ENCODE results near the gene OGDHL.

OGDHL gene

DNA sequence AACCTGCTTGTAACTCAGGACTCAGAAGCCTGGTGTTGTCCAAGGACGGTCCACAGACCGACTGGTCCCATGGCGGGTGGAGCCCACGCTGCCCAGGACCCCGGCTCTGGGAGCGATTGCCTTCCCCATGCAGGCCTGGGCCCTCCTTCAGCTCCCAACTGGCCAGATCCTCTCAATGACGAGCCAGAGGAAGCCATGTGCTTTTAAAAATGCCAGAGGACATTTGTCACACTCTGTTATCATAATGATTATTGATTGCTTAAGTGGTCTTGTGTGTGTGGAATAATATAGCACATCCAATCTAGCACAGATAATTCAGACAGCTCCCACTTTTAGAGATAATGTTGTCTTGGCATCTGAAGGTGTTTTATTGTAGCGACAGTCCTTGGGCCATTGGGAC lies 22.6 kb upstream of the OGDHL start:
- Histone ChIP-seq H2AK5ac (ENCODE audit: low read length, severe bottlenecking) (no peak overlapping the region), H3K4me3 (ENCODE audit: insufficient read depth in 1 of 2, low read depth in 1 of 2, low read length in 2 of 2) (no peak overlapping the region), H3K27me3 (ENCODE audit: control insufficient read depth in 1 of 2, insufficient read depth in 1 of 2, low read length in 2 of 2) (peaks cover 9 to 38% of the 10 kb centered on the region in 2 experiments), H2BK5ac (ENCODE audit: low read depth, low read length, poor library complexity, severe bottlenecking) (no peak overlapping the region), H3K9me3 (ENCODE audit: control insufficient read depth, low read length) (no peaks in the 10 kb centered on the region), H2BK15ac (ENCODE audit: low read depth, poor library complexity, severe bottlenecking) (no peak overlapping the region), H3K4ac (ENCODE audit: low read depth in 1 of 2, low read length in 2 of 2) (no peak overlapping the region), H3K18ac (ENCODE audit: low read depth in 1 of 2, low read length in 2 of 2) (no peak overlapping the region), H3K4me1 (ENCODE audit: control insufficient read depth, insufficient read depth, low read depth, low read length) (no peaks in the 10 kb centered on the region), H2BK120ac (ENCODE audit: low read depth, low read length) (no peak overlapping the region), H2BK12ac (ENCODE audit: low read length in 2 of 2) (no peak overlapping the region), H3K4me2 (ENCODE audit: low read length, poor library complexity, severe bottlenecking) (no peak overlapping the region), H3K27ac (ENCODE audit: low read length, poor library complexity, severe bottlenecking) (no peak overlapping the region), H3K23ac (ENCODE audit: low read length in 2 of 2) (no peak overlapping the region), H3K14ac (ENCODE audit: low read length in 2 of 2) (no peak overlapping the region), H4K91ac (ENCODE audit: low read length) (no peak overlapping the region), H3K79me1 (replicated peaks; ENCODE audit: low read length, poor library complexity, severe bottlenecking) (no peaks in the 10 kb centered on the region), H3K36me3 (ENCODE audit: control insufficient read depth in 1 of 2, insufficient read depth in 2 of 2, low read depth in 1 of 2, low read length in 2 of 2) (no peaks in the 10 kb centered on the region), H3K9ac (ENCODE audit: low read length) (no peak overlapping the region), H4K8ac (ENCODE audit: low read length) (no peak overlapping the region), H2AFZ (ENCODE audit: low read depth, low read length) (no peak overlapping the region)
- DNase-seq = no peak
- 84% methylated on average over 6 of the region's 8 CpGs for WGBS

DNA sequence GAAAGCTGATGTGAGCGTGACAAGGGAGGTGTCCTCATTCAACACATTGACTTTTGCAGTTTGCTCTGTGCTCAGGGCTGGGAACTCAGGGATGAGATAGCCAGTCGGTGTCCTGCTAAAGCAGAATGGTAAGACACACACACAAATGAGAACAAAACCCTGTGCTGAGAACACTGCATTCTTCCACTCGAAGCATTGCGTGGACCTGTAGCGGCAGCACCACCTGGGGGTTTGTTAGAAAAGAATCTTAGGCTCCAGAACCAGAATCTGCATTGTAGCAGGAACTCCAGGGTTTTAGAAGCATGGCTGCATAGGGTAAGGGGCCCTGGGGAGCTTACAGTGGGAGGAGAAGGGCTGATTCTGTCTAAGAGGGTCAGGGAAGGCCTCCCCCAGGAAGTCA lies 21.5 kb upstream of the OGDHL start:
- H2AFZ ChIP-seq (ENCODE audit: low read depth, low read length) = no peak overlapping the region
- no peak overlapping the region for H2AK5ac ChIP-seq (ENCODE audit: low read length, severe bottlenecking)
- no peak overlapping the region for H3K9ac ChIP-seq (ENCODE audit: low read length)
- no peak for DNase-seq
- H3K4me3 ChIP-seq (ENCODE audit: insufficient read depth in 1 of 2, low read depth in 1 of 2, low read length in 2 of 2) = no peak overlapping the region
- no peak overlapping the region for H4K8ac ChIP-seq (ENCODE audit: low read length)
- H3K23ac ChIP-seq (ENCODE audit: low read length in 2 of 2) = no peak overlapping the region
- H4K91ac ChIP-seq (ENCODE audit: low read length) = no peak overlapping the region
- H3K9me3 ChIP-seq (ENCODE audit: control insufficient read depth, low read length) = no peaks in the 10 kb centered on the region
- no peak overlapping the region for H3K27ac ChIP-seq (ENCODE audit: low read length, poor library complexity, severe bottlenecking)
- H3K18ac ChIP-seq (ENCODE audit: low read depth in 1 of 2, low read length in 2 of 2) = no peak overlapping the region
- H2BK15ac ChIP-seq (ENCODE audit: low read depth, poor library complexity, severe bottlenecking) = no peak overlapping the region
- WGBS = 65% methylated on average over 4 of the region's 5 CpGs
- H3K14ac ChIP-seq (ENCODE audit: low read length in 2 of 2) = no peak overlapping the region
- no peak overlapping the region for H2BK5ac ChIP-seq (ENCODE audit: low read depth, low read length, poor library complexity, severe bottlenecking)
- no peaks in the 10 kb centered on the region for H3K36me3 ChIP-seq (ENCODE audit: control insufficient read depth in 1 of 2, insufficient read depth in 2 of 2, low read depth in 1 of 2, low read length in 2 of 2)
- H2BK120ac ChIP-seq (ENCODE audit: low read depth, low read length) = no peak overlapping the region
- no peak overlapping the region for H2BK12ac ChIP-seq (ENCODE audit: low read length in 2 of 2)
- H3K4ac ChIP-seq (ENCODE audit: low read depth in 1 of 2, low read length in 2 of 2) = no peak overlapping the region
- no peaks in the 10 kb centered on the region for H3K4me1 ChIP-seq (ENCODE audit: control insufficient read depth, insufficient read depth, low read depth, low read length)
- no peak overlapping the region for H3K4me2 ChIP-seq (ENCODE audit: low read length, poor library complexity, severe bottlenecking)
- H3K27me3 ChIP-seq (ENCODE audit: control insufficient read depth in 1 of 2, insufficient read depth in 1 of 2, low read length in 2 of 2) = peaks cover 9 to 34% of the 10 kb centered on the region in 2 experiments
- no peaks in the 10 kb centered on the region for H3K79me1 ChIP-seq (replicated peaks; ENCODE audit: low read length, poor library complexity, severe bottlenecking)

DNA sequence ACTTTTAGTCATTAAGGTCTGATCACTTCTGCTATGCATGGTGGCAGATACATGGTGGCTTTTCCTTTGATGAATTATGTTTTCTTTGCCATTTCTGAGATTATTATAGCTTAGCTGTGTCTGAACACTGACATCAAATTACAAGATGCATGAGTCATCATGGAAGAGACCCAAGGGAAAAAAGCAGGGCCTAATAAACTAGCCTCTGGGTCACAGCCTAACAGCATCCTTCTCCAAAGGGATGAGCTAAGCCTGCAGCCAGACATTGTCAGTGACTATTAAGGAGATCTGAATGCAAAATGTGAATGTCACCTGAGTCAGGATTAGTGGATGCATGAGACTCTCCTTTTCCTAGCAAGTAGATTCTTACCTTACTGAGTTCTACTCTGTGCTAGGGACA lies 19.1 kb upstream of the OGDHL start:
- no peak overlapping the region for H3K4ac ChIP-seq (ENCODE audit: low read depth in 1 of 2, low read length in 2 of 2)
- no peak overlapping the region for H3K18ac ChIP-seq (ENCODE audit: low read depth in 1 of 2, low read length in 2 of 2)
- no peak overlapping the region for H3K23ac ChIP-seq (ENCODE audit: low read length in 2 of 2)
- H3K4me2 ChIP-seq (ENCODE audit: low read length, poor library complexity, severe bottlenecking) = no peak overlapping the region
- no peaks in the 10 kb centered on the region for H3K79me1 ChIP-seq (replicated peaks; ENCODE audit: low read length, poor library complexity, severe bottlenecking)
- no peaks in the 10 kb centered on the region for H3K36me3 ChIP-seq (ENCODE audit: control insufficient read depth in 1 of 2, insufficient read depth in 2 of 2, low read depth in 1 of 2, low read length in 2 of 2)
- no peak overlapping the region for H3K14ac ChIP-seq (ENCODE audit: low read length in 2 of 2)
- H2BK15ac ChIP-seq (ENCODE audit: low read depth, poor library complexity, severe bottlenecking) = no peak overlapping the region
- H2AFZ ChIP-seq (ENCODE audit: low read depth, low read length) = no peak overlapping the region
- H3K9me3 ChIP-seq (ENCODE audit: control insufficient read depth, low read length) = no peaks in the 10 kb centered on the region
- no peak overlapping the region for H4K91ac ChIP-seq (ENCODE audit: low read length)
- H3K4me3 ChIP-seq (ENCODE audit: insufficient read depth in 1 of 2, low read depth in 1 of 2, low read length in 2 of 2) = no peak overlapping the region
- no peak overlapping the region for H3K27ac ChIP-seq (ENCODE audit: low read length, poor library complexity, severe bottlenecking)
- H2AK5ac ChIP-seq (ENCODE audit: low read length, severe bottlenecking) = no peak overlapping the region
- no peak overlapping the region for H2BK12ac ChIP-seq (ENCODE audit: low read length in 2 of 2)
- no peak overlapping the region for H2BK5ac ChIP-seq (ENCODE audit: low read depth, low read length, poor library complexity, severe bottlenecking)
- H2BK120ac ChIP-seq (ENCODE audit: low read depth, low read length) = no peak overlapping the region
- H3K27me3 ChIP-seq (ENCODE audit: control insufficient read depth in 1 of 2, insufficient read depth in 1 of 2, low read length in 2 of 2) = peaks cover 13 to 31% of the 10 kb centered on the region in 2 experiments
- DNase-seq = no peak
- no peaks in the 10 kb centered on the region for H3K4me1 ChIP-seq (ENCODE audit: control insufficient read depth, insufficient read depth, low read depth, low read length)
- H4K8ac ChIP-seq (ENCODE audit: low read length) = no peak overlapping the region
- no peak overlapping the region for H3K9ac ChIP-seq (ENCODE audit: low read length)

DNA sequence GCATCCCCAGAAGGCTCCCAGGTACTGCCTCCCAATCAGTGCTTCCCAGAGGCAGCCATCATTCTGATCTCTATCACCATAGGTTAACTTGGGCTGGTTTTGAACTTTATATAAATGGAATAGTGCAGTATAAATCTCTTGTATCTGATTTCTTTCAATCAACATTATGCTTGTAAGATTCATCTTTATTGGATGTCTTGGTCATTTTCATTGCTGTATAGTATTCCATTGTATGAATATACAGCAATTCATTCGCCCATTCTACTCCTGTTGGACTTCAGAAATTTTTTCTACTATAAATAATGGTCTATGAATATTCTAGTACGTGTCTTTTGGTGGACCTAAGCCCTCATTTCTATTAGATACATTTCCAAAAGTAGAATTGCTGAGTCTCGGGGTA lies 16.1 kb upstream of the OGDHL start:
- DNase-seq = no peak
- Histone ChIP-seq H3K23ac (ENCODE audit: low read length in 2 of 2) (no peak overlapping the region), H3K4me2 (ENCODE audit: low read length, poor library complexity, severe bottlenecking) (no peak overlapping the region), H3K14ac (ENCODE audit: low read length in 2 of 2) (no peak overlapping the region), H4K8ac (ENCODE audit: low read length) (no peak overlapping the region), H2AFZ (ENCODE audit: low read depth, low read length) (no peak overlapping the region), H3K4ac (ENCODE audit: low read depth in 1 of 2, low read length in 2 of 2) (no peak overlapping the region), H4K91ac (ENCODE audit: low read length) (no peak overlapping the region), H3K18ac (ENCODE audit: low read depth in 1 of 2, low read length in 2 of 2) (no peak overlapping the region), H2AK5ac (ENCODE audit: low read length, severe bottlenecking) (no peak overlapping the region), H3K27me3 (ENCODE audit: control insufficient read depth in 1 of 2, insufficient read depth in 1 of 2, low read length in 2 of 2) (peaks cover 10 to 25% of the 10 kb centered on the region in 2 experiments), H2BK5ac (ENCODE audit: low read depth, low read length, poor library complexity, severe bottlenecking) (no peak overlapping the region), H2BK120ac (ENCODE audit: low read depth, low read length) (no peak overlapping the region), H3K9ac (ENCODE audit: low read length) (no peak overlapping the region), H3K9me3 (ENCODE audit: control insufficient read depth, low read length) (no peaks in the 10 kb centered on the region), H3K4me1 (ENCODE audit: control insufficient read depth, insufficient read depth, low read depth, low read length) (no peaks in the 10 kb centered on the region), H3K36me3 (ENCODE audit: control insufficient read depth in 1 of 2, insufficient read depth in 2 of 2, low read depth in 1 of 2, low read length in 2 of 2) (no peaks in the 10 kb centered on the region), H3K27ac (ENCODE audit: low read length, poor library complexity, severe bottlenecking) (no peak overlapping the region), H3K79me1 (replicated peaks; ENCODE audit: low read length, poor library complexity, severe bottlenecking) (no peaks in the 10 kb centered on the region), H3K4me3 (ENCODE audit: insufficient read depth in 1 of 2, low read depth in 1 of 2, low read length in 2 of 2) (no peak overlapping the region), H2BK15ac (ENCODE audit: low read depth, poor library complexity, severe bottlenecking) (no peak overlapping the region), H2BK12ac (ENCODE audit: low read length in 2 of 2) (no peak overlapping the region)
- 75% methylated on average over 1 of the region's 3 CpGs for WGBS

Measured in mesenchymal stem cell (in vitro differentiated cells and primary cell).